Temporal lobe (tissue), 2 donors: ENCODE results near the gene YIPF6. TPM values are rescaled to one million over a fixed set of nuclear protein-coding genes. Genes with fewer than 3 reads are reported as not detected.

ENCODE experiments used
- small RNA-seq: library from RNA; depleted of rRNA; stranded (forward); fragments of <200 nt; gene quantifications from one replicate; pipeline ENCODE3, GENCODE V24; 2014; ENCODE audit warnings: low replicate concordance
- total RNA-seq: library from RNA; depleted of rRNA; stranded (reverse); fragments of >200 nt; gene quantifications from one replicate; pipeline ENCODE4 v1.2.3, GENCODE V29; 2014

Gene YIPF6
- total RNA-seq, 1 donor from 2014 or later: 23.4 TPM

Small RNA genes within 50 kb of the gene (small RNA-seq; reads per million reads assigned to genes)
- gene RNU6-245P: not detected

Other genes starting within 250 kb of the YIPF6 start
- gene OPHN1, start 65.6 kb upstream of the YIPF6 start, total RNA-seq: 34.7 TPM
- 2.5 TPM for gene STARD8, start 148.6 kb downstream of the YIPF6 start, total RNA-seq